GM23338 (cell line): ENCODE results near the gene AP2A1. TPM values are rescaled to one million over a fixed set of nuclear protein-coding genes. Genes with fewer than 3 reads are reported as not detected.
A peak's percentile ranks its signal among the peaks of the same experiment; 100 is the strongest.

ENCODE experiments used
- ATAC-seq: fragments of 200-7000 bp; cut with Tn5 transposase; 3 replicates; pipeline ENCODE4 v1.9.1; 2020
- DNase-seq: peaks from one replicate; pipeline ENCODE4 v3.0.0-alpha.2; 2015; ENCODE audit warnings: low spot score
- H2AFZ ChIP-seq: fragments of 200-600 bp; sonication (generic); 2 replicates; pipeline ENCODE4 v1.8.0; 2016; ENCODE audit warnings: antibody characterized with exemption, mild to moderate bottlenecking, moderate library complexity
- H3F3A ChIP-seq: fragments of 200-600 bp; sonication (generic); replicated peaks from 2 replicates; pipeline ENCODE4 v1.8.0; 2017; ENCODE audit warnings: antibody characterized with exemption, mixed run types, low read depth
- H3K27ac ChIP-seq: fragments of 200-600 bp; sonication (generic); 2 replicates; pipeline ENCODE4 v1.6.1; 2016; ENCODE audit warnings: low read depth
- H3K27me3 ChIP-seq: fragments of 200-600 bp; sonication (generic); 2 replicates; pipeline ENCODE4 v1.8.0; 2016; ENCODE audit warnings: mild to moderate bottlenecking, mixed run types, moderate library complexity; ENCODE audit not compliant: insufficient read depth
- H3K36me3 ChIP-seq: fragments of 200-600 bp; sonication (generic); 2 replicates; pipeline ENCODE4 v1.8.0; 2016; ENCODE audit warnings: mild to moderate bottlenecking; ENCODE audit not compliant: insufficient read depth
- H3K4me1 ChIP-seq: fragments of 200-600 bp; sonication (generic); 2 replicates; pipeline ENCODE4 v1.8.0; 2016; ENCODE audit warnings: mild to moderate bottlenecking, moderate library complexity; ENCODE audit not compliant: insufficient read depth
- H3K4me2 ChIP-seq: fragments of 200-600 bp; sonication (generic); 2 replicates; pipeline ENCODE4 v1.7.1; 2017; ENCODE audit warnings: mixed run types
- H3K4me3 ChIP-seq: fragments of 200-600 bp; sonication (generic); 2 replicates; pipeline ENCODE4 v1.6.1; 2016; ENCODE audit warnings: mixed run types
- H3K79me2 ChIP-seq: fragments of 200-600 bp; sonication (generic); replicated peaks from 2 replicates; pipeline ENCODE4 v1.8.0; 2017; ENCODE audit warnings: mild to moderate bottlenecking; ENCODE audit not compliant: insufficient read depth
- H3K9me2 ChIP-seq: fragments of 200-600 bp; sonication (generic); 2 replicates; pipeline ENCODE4 v1.8.0; 2017; ENCODE audit not compliant: insufficient read depth
- H4K20me1 ChIP-seq: fragments of 200-600 bp; sonication (generic); replicated peaks from 2 replicates; pipeline ENCODE4 v1.8.0; 2017; ENCODE audit warnings: mild to moderate bottlenecking; ENCODE audit not compliant: insufficient read depth
- H3K27ac Mint-ChIP-seq: 2 replicates; pipeline ENCODE4 v1.8.0; 2020; ENCODE audit warnings: inconsistent platforms, mild to moderate bottlenecking, moderate library complexity, mixed read lengths
- H3K27me3 Mint-ChIP-seq: 3 replicates; pipeline ENCODE4 v1.8.0; 2022; ENCODE audit warnings: low read depth, mild to moderate bottlenecking, moderate library complexity, mixed read lengths, inconsistent platforms; ENCODE audit not compliant: insufficient read depth, poor library complexity
- H3K36me3 Mint-ChIP-seq: 3 replicates; pipeline ENCODE4 v1.8.0; 2021; ENCODE audit warnings: low read depth, mild to moderate bottlenecking, inconsistent platforms, moderate library complexity, mixed read lengths
- H3K4me1 Mint-ChIP-seq: 3 replicates; pipeline ENCODE4 v1.8.0; 2020; ENCODE audit warnings: mild to moderate bottlenecking, inconsistent platforms, mixed read lengths
- H3K4me3 Mint-ChIP-seq: 3 replicates; pipeline ENCODE4 v1.8.0; 2021; ENCODE audit warnings: moderate library complexity, mild to moderate bottlenecking, inconsistent platforms, mixed read lengths
- H3K9me3 Mint-ChIP-seq: 3 replicates; pipeline ENCODE4 v1.8.0; 2020; ENCODE audit warnings: moderate library complexity, mild to moderate bottlenecking, inconsistent platforms, mixed read lengths
- CREB1 ChIP-seq: fragments of 250-450 bp; sonication (Bioruptor Pico); IDR thresholded peaks from 2 replicates; pipeline ENCODE4 v1.5.0; 2020; ENCODE audit warnings: low read depth, mild to moderate bottlenecking, moderate library complexity
- EZH2phosphoT487 ChIP-seq: fragments of 200-600 bp; sonication (generic); IDR thresholded peaks from one replicate; pipeline ENCODE4 v1.8.1; 2018; ENCODE audit warnings: antibody characterized with exemption; ENCODE audit not compliant: unreplicated experiment
- JUNB ChIP-seq: IDR thresholded peaks from one replicate; pipeline ENCODE4 v1.6.1; 2016; ENCODE audit warnings: antibody characterized with exemption; ENCODE audit not compliant: unreplicated experiment
- POLR2AphosphoS5 ChIP-seq: IDR thresholded peaks from 2 replicates; pipeline ENCODE4 v1.6.1; 2016; ENCODE audit warnings: antibody characterized with exemption, low read depth
- STAT1 ChIP-seq: IDR thresholded peaks from one replicate; pipeline ENCODE4 v1.6.1; 2016; ENCODE audit warnings: antibody characterized with exemption; ENCODE audit not compliant: unreplicated experiment
- polyA plus RNA-seq: library from polyadenylated mRNA; unstranded; fragments of >200 nt; fragmentation: Nextera tagmentation; extraction: Ambion mirVana; gene quantifications from 2 replicates; pipeline ENCODE4 v1.2.1, GENCODE V29; 2016
- total RNA-seq: library from RNA; depleted of rRNA; stranded (reverse); fragments of >200 nt; shearing (Covaris generic); gene quantifications from 2 replicates; pipeline ENCODE4 v1.2.3, GENCODE V29; 2014
- TF ChIP-seq, protein P1 (sequence below): IDR thresholded peaks from one replicate; pipeline ENCODE4 v1.6.1; 2018; ENCODE audit warnings: antibody characterized with exemption; ENCODE audit not compliant: unreplicated experiment
- TF ChIP-seq, protein P2 (sequence below): IDR thresholded peaks from 2 replicates; pipeline ENCODE4 v1.6.1; 2016; ENCODE audit warnings: antibody characterized with exemption
- TF ChIP-seq, protein P3 (sequence below), 2 experiments: fragments of 200-600 bp in 1 of 2; sonication (generic) in 1 of 2; conservative IDR thresholded peaks; 2 replicates each; pipeline versions ENCODE4 v1.5.1 to v1.6.1; 2016 to 2017; ENCODE audit warnings: antibody characterized with exemption in 2 of 2, low read depth in 2 of 2, mild to moderate bottlenecking in 2 of 2, moderate library complexity in 1 of 2

The AP2A1 gene
- total and polyA plus RNA-seq, 2 experiments from 2014 or later = 34.1 to 129 TPM

DNA sequence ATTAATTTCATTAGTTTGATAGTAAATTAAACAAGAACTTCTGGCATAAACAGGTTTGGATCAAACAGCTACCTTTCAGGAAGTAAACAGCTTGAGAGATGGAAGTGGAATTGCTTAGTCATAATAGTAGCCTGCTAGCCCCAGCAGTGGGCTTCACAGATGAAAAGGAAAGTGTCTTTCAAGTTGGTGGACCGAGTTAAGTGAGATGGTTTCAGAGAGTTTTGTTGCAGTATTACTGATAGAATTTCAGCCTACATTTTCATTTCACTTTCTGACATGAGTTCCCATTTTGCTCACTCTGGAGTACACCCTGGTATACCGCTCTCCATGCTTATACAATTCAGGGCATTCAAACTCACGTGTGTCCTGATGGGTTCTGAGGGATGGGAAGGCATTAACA, 82.1 kb downstream of the AP2A1 start:
- H3F3A ChIP-seq = peaks cover 18% of the 10 kb centered on the region
- peaks cover 36% of the 10 kb centered on the region for H3K79me2 ChIP-seq
- Mint-ChIP-seq H3K27ac (no peak overlapping the region), H3K27me3 (peaks cover 19% of the 10 kb centered on the region), H3K36me3 (peaks cover 34% of the 10 kb centered on the region), H3K9me3 (peaks cover 10% of the 10 kb centered on the region; the same call in 2 of the 3 replicates), H3K4me1 (peaks cover 24% of the 10 kb centered on the region), H3K4me3 (peak overlapping the region; percentile 21; the same call in 1 of the 3 replicates)
- H3K27me3 ChIP-seq = no peaks in the 10 kb centered on the region
- no peak for DNase-seq
- H3K27ac ChIP-seq = no peak overlapping the region
- H3K9me2 ChIP-seq = 0 out of 2 replicates have a peak, but pooled peaks cover 3% of the 10 kb centered on the region
- peaks cover 30% of the 10 kb centered on the region for H4K20me1 ChIP-seq
- no peak overlapping the region for H3K4me3 ChIP-seq
- H3K4me1 ChIP-seq = peaks cover 21% of the 10 kb centered on the region
- TF ChIP-seq CREB1 (no peak), EZH2phosphoT487 (no peak), JUNB (no peak), STAT1 (no peak), POLR2AphosphoS5 (no peak)
- TF ChIP-seq, protein P1, sequence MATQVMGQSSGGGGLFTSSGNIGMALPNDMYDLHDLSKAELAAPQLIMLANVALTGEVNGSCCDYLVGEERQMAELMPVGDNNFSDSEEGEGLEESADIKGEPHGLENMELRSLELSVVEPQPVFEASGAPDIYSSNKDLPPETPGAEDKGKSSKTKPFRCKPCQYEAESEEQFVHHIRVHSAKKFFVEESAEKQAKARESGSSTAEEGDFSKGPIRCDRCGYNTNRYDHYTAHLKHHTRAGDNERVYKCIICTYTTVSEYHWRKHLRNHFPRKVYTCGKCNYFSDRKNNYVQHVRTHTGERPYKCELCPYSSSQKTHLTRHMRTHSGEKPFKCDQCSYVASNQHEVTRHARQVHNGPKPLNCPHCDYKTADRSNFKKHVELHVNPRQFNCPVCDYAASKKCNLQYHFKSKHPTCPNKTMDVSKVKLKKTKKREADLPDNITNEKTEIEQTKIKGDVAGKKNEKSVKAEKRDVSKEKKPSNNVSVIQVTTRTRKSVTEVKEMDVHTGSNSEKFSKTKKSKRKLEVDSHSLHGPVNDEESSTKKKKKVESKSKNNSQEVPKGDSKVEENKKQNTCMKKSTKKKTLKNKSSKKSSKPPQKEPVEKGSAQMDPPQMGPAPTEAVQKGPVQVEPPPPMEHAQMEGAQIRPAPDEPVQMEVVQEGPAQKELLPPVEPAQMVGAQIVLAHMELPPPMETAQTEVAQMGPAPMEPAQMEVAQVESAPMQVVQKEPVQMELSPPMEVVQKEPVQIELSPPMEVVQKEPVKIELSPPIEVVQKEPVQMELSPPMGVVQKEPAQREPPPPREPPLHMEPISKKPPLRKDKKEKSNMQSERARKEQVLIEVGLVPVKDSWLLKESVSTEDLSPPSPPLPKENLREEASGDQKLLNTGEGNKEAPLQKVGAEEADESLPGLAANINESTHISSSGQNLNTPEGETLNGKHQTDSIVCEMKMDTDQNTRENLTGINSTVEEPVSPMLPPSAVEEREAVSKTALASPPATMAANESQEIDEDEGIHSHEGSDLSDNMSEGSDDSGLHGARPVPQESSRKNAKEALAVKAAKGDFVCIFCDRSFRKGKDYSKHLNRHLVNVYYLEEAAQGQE = no peak
- TF ChIP-seq, protein P2, sequence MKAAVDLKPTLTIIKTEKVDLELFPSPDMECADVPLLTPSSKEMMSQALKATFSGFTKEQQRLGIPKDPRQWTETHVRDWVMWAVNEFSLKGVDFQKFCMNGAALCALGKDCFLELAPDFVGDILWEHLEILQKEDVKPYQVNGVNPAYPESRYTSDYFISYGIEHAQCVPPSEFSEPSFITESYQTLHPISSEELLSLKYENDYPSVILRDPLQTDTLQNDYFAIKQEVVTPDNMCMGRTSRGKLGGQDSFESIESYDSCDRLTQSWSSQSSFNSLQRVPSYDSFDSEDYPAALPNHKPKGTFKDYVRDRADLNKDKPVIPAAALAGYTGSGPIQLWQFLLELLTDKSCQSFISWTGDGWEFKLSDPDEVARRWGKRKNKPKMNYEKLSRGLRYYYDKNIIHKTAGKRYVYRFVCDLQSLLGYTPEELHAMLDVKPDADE = no peak
- TF ChIP-seq, protein P3, sequence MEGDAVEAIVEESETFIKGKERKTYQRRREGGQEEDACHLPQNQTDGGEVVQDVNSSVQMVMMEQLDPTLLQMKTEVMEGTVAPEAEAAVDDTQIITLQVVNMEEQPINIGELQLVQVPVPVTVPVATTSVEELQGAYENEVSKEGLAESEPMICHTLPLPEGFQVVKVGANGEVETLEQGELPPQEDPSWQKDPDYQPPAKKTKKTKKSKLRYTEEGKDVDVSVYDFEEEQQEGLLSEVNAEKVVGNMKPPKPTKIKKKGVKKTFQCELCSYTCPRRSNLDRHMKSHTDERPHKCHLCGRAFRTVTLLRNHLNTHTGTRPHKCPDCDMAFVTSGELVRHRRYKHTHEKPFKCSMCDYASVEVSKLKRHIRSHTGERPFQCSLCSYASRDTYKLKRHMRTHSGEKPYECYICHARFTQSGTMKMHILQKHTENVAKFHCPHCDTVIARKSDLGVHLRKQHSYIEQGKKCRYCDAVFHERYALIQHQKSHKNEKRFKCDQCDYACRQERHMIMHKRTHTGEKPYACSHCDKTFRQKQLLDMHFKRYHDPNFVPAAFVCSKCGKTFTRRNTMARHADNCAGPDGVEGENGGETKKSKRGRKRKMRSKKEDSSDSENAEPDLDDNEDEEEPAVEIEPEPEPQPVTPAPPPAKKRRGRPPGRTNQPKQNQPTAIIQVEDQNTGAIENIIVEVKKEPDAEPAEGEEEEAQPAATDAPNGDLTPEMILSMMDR (conservative IDR thresholded peaks at IDR 0.05; ENCODE audit: low read depth in 2 of 2) = no peak
- no peaks in the 10 kb centered on the region; the same call in 1 of the 2 replicates for H3K36me3 ChIP-seq
- no peak overlapping the region for H2AFZ ChIP-seq
- no peak overlapping the region for H3K4me2 ChIP-seq
- no peak for ATAC-seq
